T-helper 22 cell (primary cell): ENCODE data around the gene ZFAND2B.

Source experiments
- DNase-seq: peaks from one replicate; pipeline ENCODE4 v3.0.0-alpha.2; 2020; ENCODE audit warnings: low read depth

Gene ZFAND2B

GRCh38 chr2:219204425-219205164, 2.0 kb upstream of the ZFAND2B start:
- no peak for DNase-seq

- DNase-seq = no peak
Observed at GRCh38 chr2:219205165-219205538, 1.4 kb upstream of the ZFAND2B start.

GRCh38 chr2:219205981-219206327, 628 bp upstream of the ZFAND2B start:
- no peak for DNase-seq

DNA sequence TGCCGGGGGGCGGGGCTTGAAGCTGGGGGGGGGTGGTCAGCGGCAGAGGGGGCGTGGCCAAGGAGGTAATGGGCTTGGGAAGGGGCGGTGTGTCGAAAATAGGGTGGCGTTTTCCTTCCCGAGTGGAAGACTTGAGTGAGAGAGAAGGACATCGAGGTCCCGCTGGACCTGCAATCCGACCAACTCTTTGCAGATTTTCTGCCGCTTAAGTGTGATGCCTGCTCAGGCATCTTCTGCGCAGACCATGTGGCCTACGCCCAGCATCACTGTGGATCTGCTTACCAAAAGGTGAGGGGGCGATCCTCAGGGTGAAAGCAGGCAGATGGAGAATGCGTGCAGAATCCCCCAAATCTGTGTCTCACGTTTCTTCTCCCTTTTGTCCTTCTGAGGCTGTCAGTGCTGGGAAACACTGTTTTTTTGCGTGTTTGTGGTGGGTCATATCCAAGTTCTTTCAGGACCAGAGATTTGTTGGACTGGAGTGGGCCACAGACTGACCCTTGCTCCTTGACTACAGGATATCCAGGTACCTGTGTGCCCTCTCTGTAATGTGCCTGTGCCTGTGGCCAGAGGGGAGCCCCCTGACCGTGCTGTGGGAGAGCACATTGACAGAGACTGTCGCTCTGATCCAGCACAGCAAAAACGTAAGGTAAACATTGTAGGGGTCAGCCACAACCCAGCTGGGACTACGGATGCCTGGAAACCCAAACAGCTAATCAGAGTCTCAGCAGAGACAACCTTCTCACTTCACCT, 727 bp downstream of the ZFAND2B start:
- no peak for DNase-seq

- no peak for DNase-seq
Observed at GRCh38 chr2:219207884-219208740, 1.5 kb downstream of the ZFAND2B start.

DNA sequence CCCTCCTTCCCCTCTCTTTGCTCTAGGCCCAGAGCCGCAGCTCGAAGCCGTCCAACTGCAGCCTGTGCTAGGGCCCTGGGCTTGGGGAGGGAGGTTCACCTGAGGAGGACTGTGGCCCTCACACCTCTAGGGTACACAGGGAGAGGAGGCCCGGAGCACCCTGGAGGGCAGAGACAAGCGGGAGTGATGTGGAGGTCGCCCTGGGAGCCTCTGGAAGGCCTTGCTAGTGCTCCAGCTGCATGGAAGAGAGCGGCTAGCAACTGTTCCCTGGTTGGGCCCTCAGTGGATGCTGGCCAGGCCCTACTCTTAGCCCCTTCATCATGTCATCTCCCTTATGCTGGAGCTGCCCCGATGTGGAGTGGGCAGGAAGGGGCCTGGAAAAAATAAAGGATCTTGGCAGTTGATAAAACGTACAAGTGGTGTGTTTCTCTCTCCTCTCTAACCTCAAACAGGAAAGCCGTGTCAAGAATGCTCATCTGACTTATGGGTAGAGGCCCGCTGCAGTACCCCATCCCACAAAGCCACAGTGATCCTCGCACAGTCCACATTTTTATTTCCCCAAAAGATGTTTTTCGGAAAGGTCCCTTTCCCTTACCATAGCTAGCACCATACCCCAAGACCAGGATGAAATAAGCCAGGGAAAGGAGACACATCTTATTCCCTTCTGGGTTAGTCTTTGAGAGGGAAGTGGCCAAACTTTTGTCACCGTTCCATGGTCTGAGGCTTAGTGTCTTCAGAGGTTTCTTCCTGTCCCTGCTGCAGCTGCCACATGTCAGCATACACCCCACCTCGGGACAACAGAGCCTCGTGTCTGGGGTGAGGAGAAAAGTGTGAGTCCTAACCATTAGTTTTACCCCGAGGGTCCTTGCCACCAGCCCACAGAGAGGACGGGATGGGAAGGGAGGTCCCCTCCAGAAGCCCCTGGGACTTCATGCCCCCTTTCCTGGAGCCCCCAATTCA, 2.9 kb downstream of the ZFAND2B start:
- no peak for DNase-seq

- no peak for DNase-seq
Observed at GRCh38 chr2:219210196-219210885, 3.8 kb downstream of the ZFAND2B start.

DNA sequence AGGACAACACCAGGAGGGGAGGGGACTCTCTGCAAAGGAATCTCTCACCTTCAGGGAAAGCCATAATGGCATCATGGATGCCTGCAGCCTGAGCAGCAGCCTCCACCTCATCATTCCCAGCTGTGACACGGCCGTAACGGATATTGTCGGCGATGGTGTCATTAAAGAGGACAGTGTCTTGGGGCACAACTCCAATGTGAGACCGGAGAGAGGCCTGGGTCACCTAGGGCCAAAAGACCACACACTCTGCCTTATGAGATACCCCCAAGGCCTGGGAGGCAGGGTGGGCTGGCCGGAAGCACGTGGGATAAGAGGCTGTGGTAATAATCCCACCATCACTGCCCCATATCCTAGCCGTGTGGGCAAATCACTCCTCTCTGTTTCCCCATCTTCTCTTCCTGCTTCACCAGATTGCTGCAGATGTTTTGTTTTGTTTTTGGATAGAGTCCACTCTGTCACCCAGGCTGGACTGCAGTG, 4.3 kb downstream of the ZFAND2B start:
- DNase-seq = no peak

- no peak for DNase-seq
Observed at GRCh38 chr2:219213026-219213415, 6.4 kb downstream of the ZFAND2B start.

GRCh38 chr2:219213486-219214071, 7.0 kb downstream of the ZFAND2B start:
- no peak for DNase-seq

DNA sequence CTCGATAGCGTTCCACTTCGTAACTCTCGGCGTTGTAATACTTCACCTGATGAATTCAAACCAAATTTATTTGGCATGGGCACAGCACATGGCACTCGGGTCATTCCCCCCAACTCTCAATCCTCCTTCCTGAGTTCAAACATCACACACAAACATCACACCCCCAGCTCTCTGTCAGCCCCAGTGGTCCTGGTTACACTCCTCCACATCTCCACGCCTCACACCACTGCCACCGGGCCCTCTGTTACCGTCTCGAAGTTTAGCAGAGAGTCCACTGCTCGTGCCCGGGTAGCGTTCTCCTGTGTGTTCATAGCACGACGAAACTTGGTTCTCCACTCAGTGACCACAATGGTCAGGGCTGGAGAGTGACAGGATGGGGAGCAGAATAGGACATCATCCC, 7.6 kb downstream of the ZFAND2B start:
- DNase-seq = no peak

DNA sequence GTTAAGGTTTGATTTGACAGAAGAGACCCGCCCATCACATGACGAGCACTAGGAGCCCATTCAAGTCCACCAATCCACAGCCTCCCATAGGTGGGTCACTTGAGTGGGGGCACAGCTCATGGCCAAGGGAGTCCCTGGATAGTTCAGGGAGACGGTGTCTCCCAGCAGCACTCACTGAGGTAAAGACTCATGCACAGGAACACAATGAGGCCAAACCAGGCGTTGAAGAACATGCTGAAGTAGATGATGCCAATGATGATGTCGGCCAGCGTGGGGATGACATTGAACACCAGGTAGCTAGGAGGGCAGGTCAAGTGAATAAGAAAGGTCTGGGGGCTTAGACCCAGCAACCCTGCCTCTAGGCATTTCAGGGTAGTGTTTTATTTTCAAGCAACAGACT, 8.2 kb downstream of the ZFAND2B start:
- no peak for DNase-seq

DNA sequence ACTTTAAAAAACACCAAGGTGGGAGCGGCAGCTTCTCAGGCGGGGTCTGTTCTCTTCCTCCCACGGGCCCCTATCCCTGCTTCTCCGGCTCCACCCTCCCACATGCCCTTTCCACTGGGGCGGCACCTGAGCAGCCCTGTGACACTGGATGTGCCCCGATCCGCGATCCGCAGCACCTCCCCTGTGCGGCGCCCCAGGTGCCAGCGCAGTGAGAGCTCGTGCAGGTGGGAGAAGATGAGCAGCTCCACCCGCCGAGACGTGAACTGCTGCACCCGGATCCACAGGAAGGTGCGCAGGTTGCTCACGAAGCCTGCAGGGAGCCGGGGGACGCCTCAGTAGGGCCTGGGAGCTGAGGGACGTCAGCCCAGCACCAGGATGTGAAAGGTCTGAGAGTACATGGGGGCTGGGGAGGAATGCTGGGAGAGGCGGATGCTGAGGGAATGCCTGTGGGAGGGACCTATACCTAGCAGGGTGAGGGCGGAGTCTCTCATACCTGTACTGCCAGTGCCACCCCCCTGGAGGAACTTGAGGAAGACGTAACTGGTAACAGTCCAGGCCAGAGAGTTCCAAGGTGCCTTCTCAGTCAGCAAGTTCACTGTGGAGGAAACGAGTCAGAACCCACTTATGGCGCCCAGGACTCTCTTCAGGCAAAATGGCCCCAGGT, 9.4 kb downstream of the ZFAND2B start:
- no peak for DNase-seq

- DNase-seq = no peak
Observed at GRCh38 chr2:219216535-219216915, 9.9 kb downstream of the ZFAND2B start.

DNA sequence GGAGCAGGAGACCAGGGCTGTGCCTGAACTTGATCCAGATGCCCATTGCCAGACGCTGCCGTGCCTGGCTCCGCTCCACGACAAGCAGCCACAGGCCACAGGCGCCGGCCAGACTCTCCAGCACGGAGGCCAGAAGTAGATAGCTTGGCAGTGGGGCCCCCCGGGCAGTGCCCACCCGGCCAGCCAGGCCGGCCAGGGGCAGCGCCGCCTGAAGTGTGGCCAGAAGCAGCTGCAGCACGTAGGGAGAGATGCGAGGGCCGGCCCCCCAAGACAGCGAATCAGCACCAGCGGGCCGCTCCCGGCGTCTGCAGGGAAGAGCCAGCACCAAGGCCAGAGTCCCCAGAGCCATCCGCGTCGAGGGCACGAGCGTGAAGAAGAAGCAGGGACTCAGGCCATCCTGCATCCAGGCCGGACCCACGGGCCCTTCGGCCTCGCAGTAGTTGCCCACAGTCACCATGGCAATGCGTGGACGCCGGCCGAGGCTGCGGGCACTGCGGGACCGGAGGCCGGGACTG, 11.7 kb downstream of the ZFAND2B start:
- DNase-seq = no peak

- DNase-seq = peak; percentile 83
Observed at GRCh38 chr2:219218732-219219701, 12.4 kb downstream of the ZFAND2B start, which contains the start of gene ABCB6. ABCB6 (minus strand) TSS chr2:219218958; CDS start chr2:219218673, 285 bp downstream.

DNA sequence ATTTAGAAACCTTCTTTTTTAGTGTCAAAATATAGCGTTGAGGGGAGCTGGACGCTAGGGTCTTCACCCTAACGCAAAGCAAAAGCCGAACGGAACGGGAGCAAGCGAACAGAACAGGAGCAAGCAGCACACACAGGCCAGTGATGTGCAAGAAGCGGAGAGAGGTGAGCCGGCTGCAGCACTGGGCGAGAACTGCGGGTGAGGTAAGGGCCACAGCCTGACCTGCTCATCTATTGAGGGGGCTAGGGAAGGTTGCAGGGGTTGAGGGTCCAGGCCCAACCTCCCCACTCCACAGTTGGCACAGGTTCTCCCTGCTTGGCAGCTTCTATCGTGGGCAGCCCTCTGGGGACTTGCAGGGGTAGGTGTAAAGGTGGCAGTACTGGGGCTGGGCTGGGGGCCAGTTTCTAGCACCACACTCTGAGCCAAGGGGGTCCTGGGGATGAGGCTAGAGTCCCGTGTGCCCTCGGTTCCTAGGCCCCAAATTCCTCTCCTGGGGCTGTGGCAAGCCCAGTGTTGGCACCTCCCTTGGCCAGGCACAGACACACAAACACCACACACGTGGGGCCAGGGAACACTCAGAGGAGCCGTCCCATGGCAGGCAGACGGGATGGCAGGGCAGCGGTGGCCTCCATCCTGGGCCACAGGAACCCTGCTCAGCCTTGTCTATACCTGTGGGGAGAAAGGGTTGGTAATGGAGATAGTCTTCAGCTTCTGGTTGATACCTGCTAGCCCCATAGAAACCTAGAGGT, 13.4 kb downstream of the ZFAND2B start:
- DNase-seq = no peak
